B cell (primary cell): ENCODE measurements around the gene TEDC1. TPM values are rescaled to one million over a fixed set of nuclear protein-coding genes. Genes with fewer than 3 reads are reported as not detected.

ENCODE experiments used
- ATAC-seq: fragments of 200-7000 bp; cut with Tn5 transposase; one replicate; pipeline ENCODE4 v1.10.0; 2021; ENCODE audit warnings: low read depth, mild to moderate bottlenecking, moderate number of reproducible peaks, moderate library complexity
- CTCF ChIA-PET: fragments of 350-600 bp; sonication (Branson Sonifier 250); formaldehyde crosslinking; loops from one replicate; lab custom pipeline; 2021; ENCODE audit warnings: antibody characterized with exemption, inconsistent platforms; lab: Charles Lee
- POLR2A ChIA-PET: fragments of 350-600 bp; sonication (Branson Sonifier 250); formaldehyde crosslinking; loops from one replicate; lab custom pipeline; 2021; ENCODE audit warnings: antibody characterized with exemption; lab: Charles Lee
- DNase-seq: peaks from one replicate; pipeline ENCODE4 v3.0.0; 2013
- H2AFZ ChIP-seq: 2 replicates; pipeline ENCODE4 v1.6.1; 2012; ENCODE audit warnings: mild to moderate bottlenecking, low read depth, low read length; ENCODE audit not compliant: insufficient read depth, poor library complexity, severe bottlenecking
- H3K27ac ChIP-seq, 2 donors: 1 replicate in 1 of 2; 2 replicates in 1 of 2; pipeline ENCODE4 v1.5.1; 2012 to 2013; ENCODE audit warnings: low read length in 2 of 2, mild to moderate bottlenecking in 2 of 2, moderate library complexity in 1 of 2
- H3K27me3 ChIP-seq, 4 experiments: fragments of 200-600 bp in 1 of 4; sonication (generic) in 1 of 4; replicated peaks in 1 of 4; 1 replicate in 2 of 4; 2 replicates in 2 of 4; pipeline versions ENCODE4 v1.6.1 to v1.7.0; 2013 to 2016; ENCODE audit warnings: low read length in 3 of 4, mild to moderate bottlenecking in 2 of 4, mixed read lengths in 1 of 4, moderate library complexity in 1 of 4; ENCODE audit not compliant: insufficient read depth in 4 of 4, control insufficient read depth in 3 of 4; ENCODE audit errors: control extremely low read depth in 1 of 4
- H3K36me3 ChIP-seq, 2 experiments: replicated peaks in 1 of 2; 1 replicate in 1 of 2; 2 replicates in 1 of 2; pipeline versions ENCODE4 v1.6.1 to v1.7.1; 2013; ENCODE audit warnings: low read length in 1 of 2; ENCODE audit not compliant: insufficient read depth in 2 of 2, control insufficient read depth in 1 of 2; ENCODE audit errors: control extremely low read depth in 1 of 2, extremely low read depth in 1 of 2
- H3K4me1 ChIP-seq, 2 donors: fragments of 200-600 bp in 1 of 2; sonication (generic) in 1 of 2; 1 replicate in 1 of 2; 2 replicates in 1 of 2; pipeline versions ENCODE4 v1.5.1 to v1.6.1; 2013 to 2017; ENCODE audit warnings: low read length in 2 of 2; ENCODE audit not compliant: control insufficient read depth in 2 of 2, insufficient read depth in 2 of 2
- H3K4me2 ChIP-seq: replicated peaks from 2 replicates; pipeline ENCODE3; 2012; ENCODE audit warnings: mild to moderate bottlenecking, low read depth, low read length; ENCODE audit not compliant: poor library complexity, severe bottlenecking
- H3K4me3 ChIP-seq, 5 experiments: fragments of 200-600 bp in 1 of 5; sonication (generic) in 1 of 5; 1 replicate in 3 of 5; 2 replicates in 2 of 5; pipeline versions ENCODE4 v1.5.1 to v1.7.0; 2011 to 2016; ENCODE audit warnings: low read length in 4 of 5, mild to moderate bottlenecking in 4 of 5, low read depth in 2 of 5, control low read depth in 1 of 5, moderate library complexity in 1 of 5; ENCODE audit not compliant: insufficient read depth in 1 of 5; ENCODE audit errors: control extremely low read depth in 1 of 5, extremely low read depth in 1 of 5
- H3K79me2 ChIP-seq: fragments of 200-600 bp; sonication (generic); one replicate; pipeline ENCODE4 v1.6.0; 2016; ENCODE audit warnings: low read length; ENCODE audit not compliant: control insufficient read depth, insufficient read depth
- H3K9ac ChIP-seq: fragments of 200-600 bp; sonication (generic); 2 replicates; pipeline ENCODE4 v1.6.1; 2017; ENCODE audit warnings: mild to moderate bottlenecking, low read length, moderate library complexity
- H3K9me3 ChIP-seq, 3 donors: one replicate each; pipeline versions ENCODE4 v1.6.1 to v1.7.1; 2013; ENCODE audit warnings: low read length in 2 of 3; ENCODE audit not compliant: control insufficient read depth in 2 of 3, insufficient read depth in 1 of 3; ENCODE audit errors: control extremely low read depth in 1 of 3
- H4K20me1 ChIP-seq: 2 replicates; pipeline ENCODE4 v1.6.0; 2012; ENCODE audit warnings: mild to moderate bottlenecking, low read length; ENCODE audit not compliant: insufficient read depth, control insufficient read depth, poor library complexity, severe bottlenecking
- H3K27ac Mint-ChIP-seq: one replicate; pipeline ENCODE4 v1.8.0; 2021; ENCODE audit warnings: mixed read lengths
- H3K27me3 Mint-ChIP-seq: one replicate; pipeline ENCODE4 v1.8.0; 2021; ENCODE audit warnings: mixed read lengths
- H3K4me1 Mint-ChIP-seq: one replicate; pipeline ENCODE4 v1.8.0; 2021; ENCODE audit warnings: mixed read lengths
- H3K4me3 Mint-ChIP-seq: one replicate; pipeline ENCODE4 v1.8.0; 2021; ENCODE audit warnings: mixed read lengths
- H3K9me3 Mint-ChIP-seq: one replicate; pipeline ENCODE4 v1.8.0; 2022; ENCODE audit warnings: mixed read lengths; ENCODE audit not compliant: insufficient read depth
- CTCF ChIP-seq: fragments of 200-600 bp; IDR thresholded peaks from one replicate; pipeline ENCODE4 v1.8.0; 2022; ENCODE audit warnings: antibody characterized with exemption, mild to moderate bottlenecking
- EZH2 ChIP-seq: IDR thresholded peaks from 2 replicates; pipeline ENCODE4 v1.6.1; 2012; ENCODE audit warnings: borderline replicate concordance, low read depth, mild to moderate bottlenecking, moderate library complexity, low read length; ENCODE audit not compliant: insufficient read depth, poor library complexity, severe bottlenecking
- WGBS: methylation state at CpG from one replicate; pipeline ENCODE4 v1.1.5; 2013; ENCODE audit warnings: missing lambda C conversion rate; ENCODE audit not compliant: insufficient coverage; 5-methylcytosine and 5-hydroxymethylcytosine counted together
- intact Hi-C: fragments of 100-400 bp; cut with micrococcal nuclease; formaldehyde crosslinking; loops from one replicate; pipeline ENCODE4 v1.10.0; 2022
- polyA plus RNA-seq: library from polyadenylated mRNA; depleted of rRNA; stranded (reverse); fragments of >200 nt; gene quantifications from 2 replicates; pipeline ENCODE4 v1.2.3, GENCODE V29; 2012
- total RNA-seq, 2 donors: library from RNA; stranded (reverse); fragments of 120-200 nt in 1 of 2; gene quantifications; 1 replicate in 1 of 2; 2 replicates in 1 of 2; pipeline versions ENCODE4 v1.2.3 to v1.2.4, GENCODE V29; 2013 to 2022

TEDC1 gene
- total and polyA plus RNA-seq, 2 donors (not counting 1 experiment from before 2014, with no cell fraction given) = 19.7 to 22.2 TPM

GRCh38 chr14:105486974-105487448, 4.0 kb upstream of the TEDC1 start:
- H3K4me2 ChIP-seq = peak overlapping the region; percentile 100
- peak overlapping the region; percentile 96 for H3K9ac ChIP-seq
- no peaks in the 10 kb centered on the region for H3K9me3 ChIP-seq
- Mint-ChIP-seq H3K9me3 (no peaks in the 10 kb centered on the region), H3K27ac (peak overlapping the region; percentile 95), H3K4me3 (peak overlapping the region; percentile 88), H3K27me3 (no peaks in the 10 kb centered on the region), H3K4me1 (peaks cover 59% of the 10 kb centered on the region)
- WGBS = 2% methylated on average over 45 of the region's 45 CpGs
- peaks cover 23% of the 10 kb centered on the region for H4K20me1 ChIP-seq
- H3K27me3 ChIP-seq = no peaks in the 10 kb centered on the region
- peak overlapping the region; percentile 94 to 99 for H3K27ac ChIP-seq
- ATAC-seq = no peak
- H3K79me2 ChIP-seq = peaks cover 9% of the 10 kb centered on the region
- CTCF ChIA-PET = interaction anchor here (1.5 kb wide), 2 partner anchors 46 to 116 kb away, joined by 4 to 5 read pairs; no protein-coding TSS in a partner anchor
- peak overlapping the region in 4 of 5 experiments; percentile 59 to 88 (median 76) for H3K4me3 ChIP-seq
- POLR2A ChIA-PET = interaction anchor here (1.0 kb wide), 1 partner anchor 89 kb away, joined by 3 read pairs; no protein-coding TSS in a partner anchor
- H3K36me3 ChIP-seq = peaks cover 0 to 6% of the 10 kb centered on the region in 2 experiments
- TF ChIP-seq CTCF = no peak
- TF ChIP-seq EZH2 = no peak
- peak overlapping the region; percentile 30 for H2AFZ ChIP-seq
- H3K4me1 ChIP-seq = peaks cover 50 to 77% of the 10 kb centered on the region in 2 donors
- peak; percentile 85 for DNase-seq
- intact Hi-C loops = loop anchor here (10.0 kb wide), 1 partner anchor 422 kb away; the partner anchor contains the start of gene GPR132

GRCh38 chr14:105487449-105487985, 3.5 kb upstream of the TEDC1 start:
- peak overlapping the region in 4 of 5 experiments; percentile 59 to 88 (median 76) for H3K4me3 ChIP-seq
- no peaks in the 10 kb centered on the region for H3K27me3 Mint-ChIP-seq
- DNase-seq (peak; percentile 84), ATAC-seq (no peak)
- peak overlapping the region; percentile 94 to 99 for H3K27ac ChIP-seq
- CTCF ChIA-PET = interaction anchor here (1.5 kb wide), 1 partner anchor 117 kb away, joined by 5 read pairs; no protein-coding TSS in a partner anchor
- H3K9me3 ChIP-seq = no peaks in the 10 kb centered on the region
- H3K4me3 Mint-ChIP-seq = peak overlapping the region; percentile 88
- H2AFZ ChIP-seq = peak overlapping the region; percentile 30
- peak overlapping the region; percentile 96 for H3K9ac ChIP-seq
- H3K27me3 ChIP-seq = no peaks in the 10 kb centered on the region
- peaks cover 0 to 6% of the 10 kb centered on the region in 2 experiments for H3K36me3 ChIP-seq
- H3K27ac Mint-ChIP-seq = peak overlapping the region; percentile 92
- H3K4me2 ChIP-seq = peak overlapping the region; percentile 100
- intact Hi-C loops = loop anchor here (10.0 kb wide), 1 partner anchor 423 kb away; the partner anchor contains the start of gene GPR132
- no peaks in the 10 kb centered on the region for H3K9me3 Mint-ChIP-seq
- TF ChIP-seq CTCF (no peak), EZH2 (no peak)
- H3K79me2 ChIP-seq = peaks cover 9% of the 10 kb centered on the region
- H4K20me1 ChIP-seq = peaks cover 26% of the 10 kb centered on the region
- WGBS = 2% methylated on average over 46 of the region's 48 CpGs
- peaks cover 46 to 77% of the 10 kb centered on the region in 2 donors for H3K4me1 ChIP-seq
- POLR2A ChIA-PET = interaction anchor here (1.0 kb wide), 1 partner anchor 90 kb away, joined by 3 read pairs; no protein-coding TSS in a partner anchor
- peaks cover 54% of the 10 kb centered on the region for H3K4me1 Mint-ChIP-seq
